GM19023 (cell line): Measurements from ENCODE around the gene MRS2.
"Not testable (repeated sequence)": the region's sequence is repeated elsewhere in the genome, so short reads cannot be mapped to it uniquely, and the experiment has no call there.

Source experiments
- ATAC-seq: cut with Tn5 transposase; IDR thresholded peaks from one replicate; pipeline ENCODE4 v1.9.1; 2021; ENCODE audit warnings: mild to moderate bottlenecking, moderate library complexity; ENCODE audit not compliant: unreplicated experiment

The MRS2 gene

DNA sequence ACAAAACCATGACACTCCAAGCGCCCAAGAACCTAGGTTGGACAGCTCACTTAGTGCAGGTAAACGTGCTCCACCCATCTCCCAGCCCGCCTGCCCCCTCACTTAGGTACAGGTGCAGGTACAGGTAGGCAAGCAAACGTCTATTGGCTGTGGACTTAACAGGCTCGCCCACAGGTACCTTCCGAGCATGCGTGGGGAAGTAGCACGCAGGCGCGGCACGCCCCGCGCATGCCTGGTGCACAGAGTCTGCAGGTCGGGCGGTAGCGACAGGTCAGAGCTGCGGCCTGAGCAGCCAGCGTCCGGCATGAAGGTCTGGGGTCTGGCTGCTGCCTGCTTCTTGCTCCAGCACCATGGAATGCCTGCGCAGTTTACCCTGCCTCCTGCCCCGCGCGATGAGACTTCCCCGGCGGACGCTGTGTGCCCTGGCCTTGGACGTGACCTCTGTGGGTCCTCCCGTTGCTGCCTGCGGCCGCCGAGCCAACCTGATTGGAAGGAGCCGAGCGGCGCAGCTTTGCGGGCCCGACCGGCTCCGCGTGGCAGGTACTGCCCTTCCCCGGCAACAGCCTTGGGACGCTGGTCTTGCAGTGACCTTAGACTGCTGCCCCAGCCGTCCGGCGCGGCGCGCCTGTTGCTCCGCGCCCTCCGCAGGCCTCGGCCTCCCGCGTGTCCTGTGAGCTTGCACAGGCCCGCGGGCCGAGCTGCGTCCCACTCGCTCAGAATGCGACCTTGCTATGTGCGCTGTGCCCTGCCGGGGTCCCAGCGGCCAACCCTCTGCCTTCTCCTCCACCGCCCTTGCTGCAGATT lies at the start of gene MRS2:
MRS2 (plus strand) TSS at position 240 of the 804 bp plus-strand sequence; CDS start at position 351, 111 bp downstream.
- peak; percentile 98 for ATAC-seq

DNA sequence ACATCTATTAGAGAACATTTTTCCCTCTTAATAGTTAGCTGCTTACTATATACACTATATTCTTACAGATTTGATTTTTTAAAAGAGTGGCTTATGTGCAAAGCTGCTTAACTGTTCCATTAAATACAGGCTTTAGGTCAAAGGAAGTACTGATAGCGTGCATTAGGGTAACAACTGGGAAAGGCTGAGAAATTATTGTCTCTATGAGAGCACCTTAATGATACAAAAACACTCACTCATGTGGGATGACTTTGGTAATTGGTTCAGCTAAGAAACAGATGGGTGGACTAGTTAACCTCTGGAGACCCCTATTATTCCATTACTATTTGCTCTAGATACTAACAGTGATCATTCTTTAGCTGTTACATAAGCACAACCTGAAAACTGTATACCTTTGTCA lies 48.9 kb upstream of the MRS2 start:
- ATAC-seq = no peak

- ATAC-seq = no peak
These were observed 47.3 kb upstream of the MRS2 start for GRCh38 chr6:24355393-24355792.

- no peak for ATAC-seq
These were observed 46.3 kb upstream of the MRS2 start for GRCh38 chr6:24356310-24356973.

DNA sequence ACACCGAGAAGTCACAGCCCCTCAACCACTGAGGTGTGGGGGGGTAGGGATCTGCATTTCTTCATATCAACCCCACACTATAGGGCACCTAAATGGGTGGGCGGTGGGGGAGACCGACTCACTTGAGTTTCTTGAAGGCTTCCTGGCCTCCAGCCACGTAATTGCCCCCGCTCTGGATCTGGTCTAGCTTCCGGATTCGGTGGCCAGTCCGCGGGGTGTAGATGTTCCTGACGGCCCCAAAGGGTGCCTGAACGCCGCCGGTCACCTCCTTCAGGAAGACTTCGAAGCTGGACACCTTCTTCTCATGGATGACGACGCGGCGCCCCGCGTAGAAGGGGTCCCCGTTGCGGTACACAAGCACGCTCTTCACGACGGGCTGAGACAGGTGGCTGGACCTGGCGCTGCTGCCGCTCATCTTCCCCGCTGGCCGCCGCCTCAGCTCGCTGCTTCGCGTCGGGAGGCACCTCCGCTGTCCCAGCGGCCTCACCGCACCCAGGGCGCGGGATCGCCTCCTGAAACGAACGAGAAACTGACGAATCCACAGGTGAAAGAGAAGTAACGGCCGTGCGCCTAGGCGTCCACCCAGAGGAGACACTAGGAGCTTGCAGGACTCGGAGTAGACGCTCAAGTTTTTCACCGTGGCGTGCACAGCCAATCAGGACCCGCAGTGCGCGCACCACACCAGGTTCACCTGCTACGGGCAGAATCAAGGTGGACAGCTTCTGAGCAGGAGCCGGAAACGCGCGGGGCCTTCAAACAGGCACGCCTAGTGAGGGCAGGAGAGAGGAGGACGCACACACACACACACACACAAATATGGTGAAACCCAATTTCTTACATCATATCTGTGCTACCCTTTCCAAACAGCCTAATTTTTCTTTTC lies 45.2 kb upstream of the MRS2 start, which contains the start of gene DCDC2:
DCDC2 (minus strand) TSS at position 724 of the 883 bp plus-strand sequence; CDS start at position 415, 309 bp downstream.
- ATAC-seq = no peak

GRCh38 chr6:24358219-24358821 lies 44.4 kb upstream of the MRS2 start:
- ATAC-seq = no peak

GRCh38 chr6:24359640-24360454 lies 42.9 kb upstream of the MRS2 start:
- ATAC-seq = peak; percentile 82

- not testable (repeated sequence) for ATAC-seq
These were observed 40.4 kb upstream of the MRS2 start for GRCh38 chr6:24362363-24362762.

GRCh38 chr6:24365103-24365633 lies 37.6 kb upstream of the MRS2 start:
- ATAC-seq = not testable (repeated sequence)

GRCh38 chr6:24374612-24375011 lies 28.1 kb upstream of the MRS2 start:
- ATAC-seq = no peak

DNA sequence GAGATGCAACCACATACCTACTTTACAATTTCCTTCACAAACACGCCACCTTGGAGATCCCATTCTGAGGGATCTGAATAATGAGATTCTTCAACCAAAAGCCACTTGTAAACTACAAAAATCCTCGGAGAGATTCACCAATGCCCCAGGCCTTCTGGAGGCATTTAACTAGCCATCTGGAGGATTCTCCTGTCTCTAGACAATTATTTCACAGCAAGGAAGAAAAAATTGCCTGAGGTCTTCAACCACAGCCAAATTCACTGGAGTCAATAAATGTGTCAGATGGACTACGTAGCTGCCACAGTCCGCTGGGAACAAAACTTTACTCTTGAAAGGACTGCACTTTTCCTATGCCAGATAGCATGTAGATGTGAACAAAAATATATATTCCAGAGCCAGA lies 25.9 kb upstream of the MRS2 start:
- no peak for ATAC-seq

DNA sequence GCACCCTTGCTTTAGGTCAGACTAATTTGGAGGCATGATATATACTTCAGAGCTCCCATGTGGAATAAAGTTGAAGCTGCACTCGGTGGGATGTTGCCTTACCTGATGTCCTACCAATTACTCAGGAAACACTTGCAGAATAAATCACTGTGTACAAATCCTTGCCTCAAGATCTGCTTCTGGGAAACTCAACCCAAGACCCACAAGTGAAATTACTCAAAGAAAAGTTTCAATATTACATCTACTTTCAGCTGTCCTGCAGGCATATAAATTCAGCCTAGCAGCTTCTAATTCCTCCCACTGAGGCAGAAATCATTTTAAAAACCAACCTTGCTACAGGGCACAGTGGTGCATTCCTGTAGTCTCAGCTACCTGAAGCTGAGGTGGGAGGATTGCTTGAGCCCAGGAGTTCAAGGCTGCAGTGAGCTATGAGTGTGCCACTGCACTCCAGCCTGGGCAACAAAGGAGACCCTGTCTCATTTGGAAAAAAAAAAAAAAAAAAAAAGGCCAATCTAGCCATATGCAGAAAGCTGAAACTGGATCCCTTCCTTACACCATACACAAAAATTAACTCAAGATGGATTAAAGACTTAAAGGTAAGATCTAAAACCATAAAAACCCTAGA lies 24.2 kb upstream of the MRS2 start:
- no peak for ATAC-seq

DNA sequence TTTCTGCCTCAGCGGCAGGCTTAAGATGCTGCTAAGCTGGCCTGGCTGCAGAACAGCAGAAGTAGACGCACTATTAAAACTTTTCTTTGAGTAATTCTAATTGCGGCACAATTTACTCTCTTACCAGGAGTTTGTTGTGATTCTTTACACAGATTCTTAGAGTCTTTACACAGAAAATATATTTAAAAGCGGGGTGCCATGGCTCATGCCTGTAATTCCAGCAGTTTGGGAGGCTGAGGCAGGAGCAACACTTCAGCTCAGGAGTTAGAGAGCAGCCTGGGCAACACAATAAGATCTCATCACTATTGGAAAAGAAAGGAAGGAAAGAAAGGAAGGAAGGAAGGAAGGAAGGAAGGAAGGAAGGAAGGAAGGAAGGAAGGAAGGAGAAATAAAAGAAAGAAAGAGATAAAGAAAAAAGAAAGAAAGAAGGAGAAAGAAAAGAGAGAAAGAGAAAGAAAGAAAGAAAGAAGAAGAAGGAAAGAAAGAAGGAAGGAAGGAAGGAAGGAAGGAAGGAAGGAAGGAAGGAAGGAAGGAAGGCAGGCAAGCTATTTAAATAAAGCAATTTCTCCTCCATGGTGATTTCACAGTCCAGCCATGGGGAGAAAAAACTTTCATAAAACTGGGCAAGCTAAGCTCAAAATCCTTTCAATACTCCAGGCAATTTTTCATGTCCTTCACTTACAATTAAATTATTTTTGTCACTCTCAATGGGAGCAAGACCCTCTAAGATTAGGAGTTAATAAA lies 21.1 kb upstream of the MRS2 start:
- ATAC-seq = no peak

GRCh38 chr6:24382220-24382540 lies 20.6 kb upstream of the MRS2 start:
- no peak for ATAC-seq

DNA sequence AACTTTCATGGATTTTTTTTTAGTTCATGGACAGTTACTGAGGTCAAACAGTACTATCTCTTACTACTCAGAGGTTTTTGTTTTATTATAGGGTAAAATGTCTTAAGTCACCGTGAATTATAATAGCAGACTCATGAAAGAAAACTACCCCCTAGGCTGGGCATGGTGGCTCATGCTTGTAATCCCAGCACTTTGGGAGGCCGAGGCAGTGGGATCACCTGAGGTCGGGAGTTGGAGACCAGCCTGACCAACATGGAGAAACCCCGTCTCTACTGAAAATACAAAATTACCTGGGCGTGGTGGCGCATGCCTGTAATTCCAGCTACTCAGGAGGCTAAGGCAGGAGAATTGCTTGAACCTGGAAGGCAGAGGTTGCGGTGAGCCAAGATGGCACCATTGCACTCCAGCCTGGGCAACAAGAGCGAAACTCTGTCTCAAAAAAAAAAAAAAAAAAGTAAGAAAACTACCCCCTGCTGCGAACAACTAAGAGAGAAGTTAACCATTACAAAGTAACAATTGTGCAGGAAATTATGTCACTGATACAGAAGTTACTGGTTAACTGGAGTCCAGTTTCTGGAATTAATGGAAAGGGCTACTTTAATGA lies 19.7 kb upstream of the MRS2 start:
- not testable (repeated sequence) for ATAC-seq

DNA sequence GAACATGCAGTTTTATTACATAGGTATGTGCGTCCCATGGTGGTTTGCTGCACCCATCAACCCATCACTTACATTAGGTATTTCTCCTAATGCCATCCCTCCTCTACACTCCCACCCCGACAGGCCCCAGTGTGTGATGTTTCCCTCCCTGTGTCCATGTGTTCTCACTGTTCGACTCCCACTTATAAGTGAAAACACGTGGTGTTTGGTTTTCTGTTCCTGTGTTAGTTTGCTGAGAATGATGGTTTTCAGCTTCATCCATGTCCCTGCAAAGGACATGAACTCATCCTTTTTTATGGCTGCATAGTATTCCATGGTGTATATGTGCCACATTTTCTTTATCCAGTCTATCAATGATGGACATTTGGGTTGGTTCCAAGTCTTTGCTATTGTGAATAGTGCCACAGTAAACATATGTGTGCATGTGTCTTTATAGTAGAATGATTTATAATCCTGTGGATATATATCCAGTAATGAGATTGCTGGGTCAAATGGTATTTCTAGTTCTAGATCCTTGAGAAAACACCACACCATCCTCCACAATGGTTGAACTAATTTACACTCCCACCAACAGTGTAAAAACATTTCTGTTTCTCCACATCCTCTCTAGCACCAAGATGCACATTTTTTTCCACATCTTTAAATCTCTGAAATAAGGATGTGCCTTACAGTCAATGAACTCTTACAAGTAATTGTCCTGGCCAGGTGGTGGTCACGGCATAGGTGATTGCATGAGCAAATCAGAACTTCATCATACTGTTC lies 18.2 kb upstream of the MRS2 start:
- ATAC-seq = not testable (repeated sequence)

DNA sequence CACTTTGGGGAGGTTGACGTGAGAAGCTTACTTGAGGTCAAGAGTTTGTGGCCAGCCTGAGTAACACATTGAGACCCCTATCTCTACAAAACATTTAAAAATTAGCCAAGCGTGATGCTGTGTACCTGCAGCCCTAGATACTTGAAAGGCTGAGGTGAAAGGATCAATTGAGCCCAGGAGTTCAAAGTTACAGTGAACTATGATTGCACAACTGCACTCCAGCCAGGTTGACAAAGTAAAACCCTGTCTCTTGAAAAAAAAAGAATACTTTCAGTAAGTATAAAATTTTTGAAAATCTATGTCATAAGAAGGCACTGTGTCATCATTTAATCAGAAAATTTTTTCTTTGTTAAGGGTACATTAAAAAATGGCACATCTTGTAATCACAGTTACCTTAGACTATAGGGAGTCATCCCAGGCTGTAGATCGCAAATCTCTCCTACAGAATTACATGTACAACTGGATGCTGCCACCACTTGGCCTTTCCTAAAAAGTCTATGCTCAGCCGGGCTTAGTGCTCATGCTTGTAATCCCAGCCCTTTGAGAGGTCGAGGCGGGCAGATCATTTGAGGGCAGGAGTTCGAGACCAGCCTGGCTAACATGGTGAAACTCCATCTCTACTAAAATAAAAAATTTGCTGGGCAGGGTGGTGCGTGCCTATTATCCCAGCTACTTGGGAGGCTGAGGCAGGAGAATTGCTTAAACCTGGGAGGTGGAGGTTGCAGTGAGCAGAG lies 17.0 kb upstream of the MRS2 start:
- ATAC-seq = no peak
